Thoracic aorta (tissue), 2 donors: ENCODE results near the gene SRP72. TPM values are rescaled to one million over a fixed set of nuclear protein-coding genes. Genes with fewer than 3 reads are reported as not detected.

Experiments
- ATAC-seq: fragments of 150-250 bp; one replicate; pipeline ENCODE4 v1.8.0; 2017; ENCODE audit warnings: low read depth; ENCODE audit not compliant: insufficient number of reproducible peaks, low FRiP score
- DNase-seq: peaks from one replicate; pipeline ENCODE4 v3.0.0-alpha.2; 2020; ENCODE audit warnings: low spot score
- H3K27ac ChIP-seq, 2 donors: fragments of 200-600 bp; sonication (generic); 1 replicate in 1 of 2; 2 replicates in 1 of 2; pipeline ENCODE4 v1.5.1; 2016; ENCODE audit warnings: mild to moderate bottlenecking in 2 of 2, moderate library complexity in 2 of 2
- H3K27me3 ChIP-seq: fragments of 200-600 bp; sonication (generic); replicated peaks from 2 replicates; pipeline ENCODE4 v1.6.0; 2016; ENCODE audit warnings: mild to moderate bottlenecking; ENCODE audit not compliant: insufficient read depth
- H3K36me3 ChIP-seq: fragments of 200-600 bp; sonication (generic); one replicate; pipeline ENCODE4 v1.5.1; 2016
- H3K4me1 ChIP-seq, 2 donors: fragments of 200-600 bp; sonication (generic); 1 replicate in 1 of 2; 2 replicates in 1 of 2; pipeline versions ENCODE4 v1.5.1 to v1.6.0; 2016; ENCODE audit warnings: low read depth in 2 of 2, mild to moderate bottlenecking in 1 of 2; ENCODE audit not compliant: control insufficient read depth in 1 of 2
- H3K4me3 ChIP-seq: fragments of 200-600 bp; sonication (generic); 2 replicates; pipeline ENCODE4 v1.5.1; 2016; ENCODE audit warnings: mild to moderate bottlenecking
- H3K9me3 ChIP-seq: fragments of 200-600 bp; sonication (generic); 2 replicates; pipeline ENCODE4 v1.5.1; 2016
- total RNA-seq, 2 donors: library from RNA; depleted of rRNA; stranded (reverse); fragments of >200 nt; gene quantifications; one replicate each; pipeline versions ENCODE4 v1.1.0 to v1.2.3, GENCODE V29; 2016
- TF ChIP-seq, protein P1 (sequence below): fragments of 200-600 bp; sonication (generic); IDR thresholded peaks from one replicate; pipeline ENCODE4 v1.5.1; 2019; ENCODE audit warnings: antibody characterized with exemption

Gene SRP72
- total RNA-seq, 2 donors from 2014 or later = 43.1 to 52.9 TPM

DNA sequence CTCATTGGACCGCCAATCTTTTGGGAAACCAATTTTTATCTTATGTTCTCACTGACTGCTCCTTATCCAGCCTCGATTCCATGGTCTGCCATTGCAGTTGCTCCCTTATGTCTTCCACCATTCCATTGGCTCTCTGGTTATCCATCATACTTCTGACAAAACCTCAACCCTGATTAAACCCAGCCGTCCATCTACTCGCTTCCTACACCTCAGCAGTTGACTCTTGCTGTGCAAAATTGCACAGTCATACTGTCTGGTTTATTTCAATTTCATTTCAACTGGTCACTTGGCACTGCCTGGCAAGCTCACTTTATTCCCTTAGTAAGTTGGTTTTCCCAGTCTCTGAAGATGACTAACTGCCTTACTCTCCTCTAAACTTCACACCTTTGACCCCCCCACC is 64.4 kb downstream of the SRP72 start:
- TF ChIP-seq, protein P1, sequence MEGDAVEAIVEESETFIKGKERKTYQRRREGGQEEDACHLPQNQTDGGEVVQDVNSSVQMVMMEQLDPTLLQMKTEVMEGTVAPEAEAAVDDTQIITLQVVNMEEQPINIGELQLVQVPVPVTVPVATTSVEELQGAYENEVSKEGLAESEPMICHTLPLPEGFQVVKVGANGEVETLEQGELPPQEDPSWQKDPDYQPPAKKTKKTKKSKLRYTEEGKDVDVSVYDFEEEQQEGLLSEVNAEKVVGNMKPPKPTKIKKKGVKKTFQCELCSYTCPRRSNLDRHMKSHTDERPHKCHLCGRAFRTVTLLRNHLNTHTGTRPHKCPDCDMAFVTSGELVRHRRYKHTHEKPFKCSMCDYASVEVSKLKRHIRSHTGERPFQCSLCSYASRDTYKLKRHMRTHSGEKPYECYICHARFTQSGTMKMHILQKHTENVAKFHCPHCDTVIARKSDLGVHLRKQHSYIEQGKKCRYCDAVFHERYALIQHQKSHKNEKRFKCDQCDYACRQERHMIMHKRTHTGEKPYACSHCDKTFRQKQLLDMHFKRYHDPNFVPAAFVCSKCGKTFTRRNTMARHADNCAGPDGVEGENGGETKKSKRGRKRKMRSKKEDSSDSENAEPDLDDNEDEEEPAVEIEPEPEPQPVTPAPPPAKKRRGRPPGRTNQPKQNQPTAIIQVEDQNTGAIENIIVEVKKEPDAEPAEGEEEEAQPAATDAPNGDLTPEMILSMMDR = no peak
- Histone ChIP-seq H3K9me3 (no peaks in the 10 kb centered on the region), H3K36me3 (no peaks in the 10 kb centered on the region), H3K27me3 (no peaks in the 10 kb centered on the region), H3K27ac (no peak overlapping the region), H3K4me3 (no peak overlapping the region), H3K4me1 (peaks cover 0 to 12% of the 10 kb centered on the region in 2 donors)
- ATAC-seq (no peak), DNase-seq (no peak)

DNA sequence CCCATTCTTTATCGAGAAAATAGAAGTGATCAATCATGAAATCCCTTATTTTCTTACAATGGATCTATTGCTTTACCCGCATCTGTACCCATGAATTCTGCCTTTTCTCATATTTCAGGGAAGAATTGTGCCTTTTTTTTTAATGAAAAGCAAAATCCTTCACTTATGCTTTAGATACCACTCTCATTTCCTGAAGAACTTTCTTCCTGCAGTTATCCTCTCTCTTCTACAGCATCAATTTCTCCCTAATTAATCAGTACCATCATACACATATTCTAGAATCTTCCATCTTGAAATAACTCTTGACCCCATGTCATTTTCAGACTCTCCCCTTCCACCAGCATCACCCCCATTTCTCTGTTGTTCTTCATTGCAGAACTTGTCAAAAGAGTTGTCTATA is 64.8 kb downstream of the SRP72 start:
- Histone ChIP-seq H3K27me3 (no peaks in the 10 kb centered on the region), H3K27ac (no peak overlapping the region), H3K4me1 (peaks cover 0 to 12% of the 10 kb centered on the region in 2 donors), H3K9me3 (no peaks in the 10 kb centered on the region), H3K4me3 (no peak overlapping the region), H3K36me3 (no peaks in the 10 kb centered on the region)
- TF ChIP-seq, protein P1 = no peak
- DNase-seq (no peak), ATAC-seq (no peak)

DNA sequence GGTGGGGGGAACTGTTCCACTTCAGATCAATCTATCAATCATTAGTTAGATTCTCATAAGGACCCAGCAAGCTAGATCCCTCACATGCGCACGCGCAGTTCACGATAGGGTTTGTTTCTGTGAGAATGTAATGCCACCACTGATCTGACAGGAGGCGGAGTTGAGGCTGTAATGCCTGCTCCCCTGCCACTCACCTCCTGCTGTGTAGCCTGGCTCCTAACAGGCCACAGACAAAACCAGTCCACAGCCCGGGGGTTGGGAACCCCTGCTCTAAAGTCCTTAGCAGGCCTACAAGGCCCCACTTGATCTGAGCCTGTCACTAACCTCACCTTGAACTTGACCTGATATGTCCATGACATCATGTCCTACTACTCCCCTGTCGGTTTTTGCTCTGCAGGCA is 68.5 kb downstream of the SRP72 start:
- no peak for DNase-seq
- Histone ChIP-seq H3K9me3 (no peaks in the 10 kb centered on the region), H3K36me3 (no peaks in the 10 kb centered on the region), H3K27me3 (no peaks in the 10 kb centered on the region), H3K4me3 (no peak overlapping the region), H3K4me1 (peaks cover 0 to 5% of the 10 kb centered on the region in 2 donors), H3K27ac (no peak overlapping the region)
- TF ChIP-seq, protein P1 = no peak
- no peak for ATAC-seq

DNA sequence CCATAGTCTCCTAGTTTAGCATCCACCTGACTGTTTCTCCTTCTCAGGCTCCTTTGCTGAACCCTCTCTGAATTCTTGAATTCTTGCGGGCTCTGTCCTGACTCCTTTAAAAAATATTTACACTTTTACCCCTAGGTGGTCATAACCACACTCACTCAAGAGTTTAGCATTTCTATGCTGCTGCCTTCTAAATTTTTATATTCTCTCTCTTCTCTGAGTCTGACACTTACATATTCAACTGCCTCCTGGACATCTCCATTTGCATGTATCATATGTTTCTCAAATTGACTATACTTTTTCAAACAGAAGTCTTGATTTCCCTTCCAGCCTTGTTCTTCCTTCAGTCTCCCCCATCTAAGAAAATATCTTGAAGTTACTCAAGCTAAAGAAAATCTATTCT is 69.7 kb downstream of the SRP72 start:
- ATAC-seq = no peak
- H3K27me3 ChIP-seq = no peaks in the 10 kb centered on the region
- H3K9me3 ChIP-seq = no peaks in the 10 kb centered on the region
- DNase-seq = no peak
- no peaks in the 10 kb centered on the region for H3K4me1 ChIP-seq
- TF ChIP-seq, protein P1 = no peak
- no peak overlapping the region for H3K27ac ChIP-seq
- no peaks in the 10 kb centered on the region for H3K36me3 ChIP-seq
- H3K4me3 ChIP-seq = no peak overlapping the region

DNA sequence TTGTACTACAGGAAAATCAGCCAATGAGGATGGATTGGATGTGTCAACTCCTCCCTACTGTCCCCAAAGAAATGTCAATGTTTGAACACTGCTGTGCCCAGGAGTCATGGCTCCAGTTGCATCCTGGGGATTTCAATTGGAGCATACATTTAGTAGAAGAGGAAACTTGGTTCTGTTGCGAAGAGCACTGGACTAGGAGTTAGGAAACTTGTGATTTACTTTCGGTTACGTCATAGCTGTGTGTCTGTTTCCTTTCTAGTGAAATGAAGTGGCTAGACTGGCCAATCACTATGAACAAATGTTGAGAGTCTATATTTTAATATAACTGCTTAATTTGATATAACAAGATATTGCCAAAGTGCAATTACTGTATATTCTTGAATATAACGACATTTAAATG is 73.4 kb downstream of the SRP72 start:
- H3K27me3 ChIP-seq = no peaks in the 10 kb centered on the region
- H3K4me3 ChIP-seq = no peak overlapping the region
- H3K9me3 ChIP-seq = no peaks in the 10 kb centered on the region
- H3K27ac ChIP-seq = no peak overlapping the region
- H3K36me3 ChIP-seq = no peaks in the 10 kb centered on the region
- TF ChIP-seq, protein P1 = no peak
- H3K4me1 ChIP-seq = no peaks in the 10 kb centered on the region
- ATAC-seq (no peak), DNase-seq (no peak)
